AG04450 (cell line): ENCODE results near the gene PRRC2C. TPM values are rescaled to one million over a fixed set of nuclear protein-coding genes. Genes with fewer than 3 reads are reported as not detected.

Experiments
- CTCF ChIA-PET: fragments of 300-600, 350-600 bp; formaldehyde crosslinking; extraction: SDS; loops from one replicate; lab custom pipeline; 2022; ENCODE audit warnings: antibody characterized with exemption, inconsistent platforms; lab: Charles Lee
- POLR2A ChIA-PET: fragments of 350-600 bp; formaldehyde crosslinking; extraction: SDS; loops from one replicate; lab custom pipeline; 2021; ENCODE audit warnings: antibody characterized with exemption, inconsistent platforms; lab: Yijun Ruan, JAX
- DNase-seq: peaks from one replicate; pipeline ENCODE4 v3.0.0-alpha.2; 2011; ENCODE audit warnings: low read depth, low spot score
- H3K27ac ChIP-seq: one replicate; pipeline ENCODE4 v1.5.1; 2012; ENCODE audit warnings: low read depth, low read length, control low read depth
- H3K27me3 ChIP-seq: one replicate; pipeline ENCODE4 v1.6.0; 2012; ENCODE audit warnings: low read length; ENCODE audit not compliant: control insufficient read depth, insufficient read depth
- H3K4me3 ChIP-seq: 2 replicates; pipeline ENCODE4 v1.5.1; 2011; ENCODE audit warnings: mild to moderate bottlenecking, low read depth, low read length, control low read depth
- H3K9me3 ChIP-seq: 2 replicates; pipeline ENCODE4 v1.5.1; 2012; ENCODE audit warnings: low read length; ENCODE audit not compliant: control insufficient read depth, insufficient read depth
- polyA plus RNA-seq: library from polyadenylated mRNA; depleted of rRNA; stranded (reverse); fragments of >200 nt; gene quantifications from 2 replicates; pipeline ENCODE4 v1.2.3, GENCODE V29; 2011
- TF ChIP-seq, protein P1 (sequence below): IDR thresholded peaks from 2 replicates; pipeline ENCODE4 v1.5.1; 2011; ENCODE audit warnings: low read depth, low read length, control low read depth, inconsistent platforms

The PRRC2C gene
- polyA plus RNA-seq, 1 experiment: 66.4 TPM

GRCh38 chr1:171486048-171486519, 754 bp downstream of the PRRC2C start:
- Histone ChIP-seq H3K9me3 (peaks cover 3% of the 10 kb centered on the region; the same call in 1 of the 2 replicates), H3K27ac (peak overlapping the region; percentile 100), H3K4me3 (peak overlapping the region; percentile 96), H3K27me3 (no peaks in the 10 kb centered on the region)
- POLR2A ChIA-PET: no interaction called here
- CTCF ChIA-PET: interaction anchor here (0.6 to 2.8 kb wide), 18 partner anchors 8 to 500 kb away, joined by 3 to 20 read pairs (median 6); partner anchors contain the start of gene FMO4
- peak; percentile 41 for DNase-seq
- TF ChIP-seq, protein P1, sequence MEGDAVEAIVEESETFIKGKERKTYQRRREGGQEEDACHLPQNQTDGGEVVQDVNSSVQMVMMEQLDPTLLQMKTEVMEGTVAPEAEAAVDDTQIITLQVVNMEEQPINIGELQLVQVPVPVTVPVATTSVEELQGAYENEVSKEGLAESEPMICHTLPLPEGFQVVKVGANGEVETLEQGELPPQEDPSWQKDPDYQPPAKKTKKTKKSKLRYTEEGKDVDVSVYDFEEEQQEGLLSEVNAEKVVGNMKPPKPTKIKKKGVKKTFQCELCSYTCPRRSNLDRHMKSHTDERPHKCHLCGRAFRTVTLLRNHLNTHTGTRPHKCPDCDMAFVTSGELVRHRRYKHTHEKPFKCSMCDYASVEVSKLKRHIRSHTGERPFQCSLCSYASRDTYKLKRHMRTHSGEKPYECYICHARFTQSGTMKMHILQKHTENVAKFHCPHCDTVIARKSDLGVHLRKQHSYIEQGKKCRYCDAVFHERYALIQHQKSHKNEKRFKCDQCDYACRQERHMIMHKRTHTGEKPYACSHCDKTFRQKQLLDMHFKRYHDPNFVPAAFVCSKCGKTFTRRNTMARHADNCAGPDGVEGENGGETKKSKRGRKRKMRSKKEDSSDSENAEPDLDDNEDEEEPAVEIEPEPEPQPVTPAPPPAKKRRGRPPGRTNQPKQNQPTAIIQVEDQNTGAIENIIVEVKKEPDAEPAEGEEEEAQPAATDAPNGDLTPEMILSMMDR: no peak

DNA sequence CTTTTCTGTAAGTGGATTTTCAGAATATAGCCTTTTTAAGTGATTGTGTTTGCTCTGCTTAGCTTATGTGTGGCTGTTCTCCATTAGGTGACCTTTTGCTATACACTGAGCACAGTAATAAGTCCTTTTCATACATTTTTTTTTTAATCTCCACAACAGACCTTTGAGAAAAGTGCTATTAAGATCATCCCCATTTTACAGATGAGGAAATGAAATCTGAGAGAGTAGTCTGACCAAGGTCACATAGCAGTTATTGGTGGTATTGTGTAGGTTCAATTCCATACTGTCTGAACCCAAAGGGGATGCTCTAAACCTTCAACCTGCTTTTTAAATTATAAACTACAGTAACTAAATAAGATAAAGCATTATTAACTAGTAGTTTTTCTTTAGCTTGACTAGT, 1.7 kb downstream of the PRRC2C start:
- H3K4me3 ChIP-seq: peak overlapping the region; percentile 96
- H3K27me3 ChIP-seq: no peaks in the 10 kb centered on the region
- ChIA-PET CTCF (interaction anchor here (0.5 to 2.8 kb wide), 5 partner anchors 7 to 229 kb away, joined by 3 to 13 read pairs (median 3); partner anchors contain the start of gene FMO4), POLR2A (no interaction called here)
- H3K9me3 ChIP-seq: peaks cover 3% of the 10 kb centered on the region; the same call in 1 of the 2 replicates
- no peak overlapping the region for H3K27ac ChIP-seq
- TF ChIP-seq, protein P1: no peak
- no peak for DNase-seq

GRCh38 chr1:171488190-171488929, 3.0 kb downstream of the PRRC2C start:
- Histone ChIP-seq H3K27me3 (no peaks in the 10 kb centered on the region), H3K4me3 (no peak overlapping the region), H3K9me3 (peaks cover 3% of the 10 kb centered on the region; the same call in 1 of the 2 replicates), H3K27ac (no peak overlapping the region)
- ChIA-PET POLR2A (no interaction called here), CTCF (no interaction called here)
- TF ChIP-seq, protein P1: no peak
- DNase-seq: no peak

- Histone ChIP-seq H3K27me3 (no peaks in the 10 kb centered on the region), H3K9me3 (no peaks in the 10 kb centered on the region), H3K27ac (no peak overlapping the region), H3K4me3 (no peak overlapping the region)
- DNase-seq: no peak
- CTCF ChIA-PET: interaction anchor here (0.7 to 2.5 kb wide), 2 partner anchors 8 to 9 kb away, joined by 3 to 20 read pairs; partner anchors contain the start of gene PRRC2C
- POLR2A ChIA-PET: no interaction called here
- TF ChIP-seq, protein P1: no peak
Observed at GRCh38 chr1:171494076-171494475, 8.7 kb downstream of the PRRC2C start.

DNA sequence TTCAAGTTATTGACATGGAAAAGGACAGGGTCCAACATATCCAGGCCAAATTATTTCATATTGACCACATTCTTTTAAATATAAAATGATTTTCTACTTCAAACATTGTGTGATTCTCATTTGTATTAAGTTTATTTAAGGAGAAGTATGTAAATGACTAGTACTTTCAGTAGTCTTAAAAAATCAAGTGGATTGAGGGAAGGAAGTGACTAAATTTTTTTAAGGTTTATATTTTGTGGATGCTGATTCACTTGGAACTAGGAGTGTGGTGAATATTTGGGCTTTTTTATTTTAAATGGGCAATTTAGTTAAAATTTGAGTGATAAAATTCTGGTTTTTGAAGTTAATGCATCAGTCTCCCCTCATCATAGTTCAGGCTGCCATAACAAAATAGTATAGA, 10.1 kb downstream of the PRRC2C start:
- no peak overlapping the region for H3K4me3 ChIP-seq
- TF ChIP-seq, protein P1: no peak
- ChIA-PET POLR2A (no interaction called here), CTCF (interaction anchor here (0.6 to 2.7 kb wide), 3 partner anchors 9 to 179 kb away, joined by 3 to 15 read pairs (median 6); partner anchors contain the start of gene PRRC2C)
- no peak for DNase-seq
- H3K27me3 ChIP-seq: no peaks in the 10 kb centered on the region
- no peaks in the 10 kb centered on the region for H3K9me3 ChIP-seq
- no peak overlapping the region for H3K27ac ChIP-seq
